COLO829 (cell line): ENCODE measurements around the gene MPG.
"Not testable (repeated sequence)": the region's sequence is repeated elsewhere in the genome, so short reads cannot be mapped to it uniquely, and the experiment has no call there.

ENCODE experiments used
- DNase-seq: peaks from one replicate; pipeline ENCODE4 v3.0.0; 2012; ENCODE audit warnings: low spot score

Gene MPG

DNA sequence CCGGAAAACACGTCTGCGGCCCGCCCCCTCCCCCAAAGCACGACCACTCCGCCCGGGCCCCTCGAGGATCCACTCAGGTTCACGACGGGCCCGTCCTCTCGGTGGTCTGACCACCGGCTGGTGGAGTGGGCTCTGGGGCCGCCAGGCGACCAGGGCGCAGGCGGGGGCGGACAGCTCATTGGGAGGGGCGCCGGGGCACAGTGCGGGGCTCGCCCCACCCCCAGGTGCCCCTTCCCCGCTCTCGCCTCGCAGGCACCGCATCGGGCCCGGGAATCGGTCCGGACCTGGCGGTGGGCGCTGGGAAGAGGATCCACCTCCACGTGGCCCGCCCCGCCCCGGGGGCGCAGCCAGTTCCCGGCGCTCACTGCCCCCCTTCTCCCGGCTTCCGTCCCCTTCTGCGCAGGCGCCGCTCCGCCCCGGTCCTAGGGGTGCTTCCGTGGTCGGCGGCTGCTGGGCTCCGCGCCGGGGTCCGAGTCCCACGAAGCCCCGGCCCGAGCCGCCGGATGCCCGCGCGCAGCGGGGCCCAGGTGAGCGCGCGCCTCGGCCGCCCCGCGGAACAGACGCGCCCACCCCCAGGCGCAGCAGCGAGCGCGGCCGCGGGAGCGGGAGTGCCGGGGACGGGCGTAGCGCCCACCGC is at the start of gene MPG:
MPG (plus strand) TSS at position 419 of the 637 bp plus-strand sequence; CDS start at position 504, 85 bp downstream.
- peak; percentile 94 for DNase-seq

DNA sequence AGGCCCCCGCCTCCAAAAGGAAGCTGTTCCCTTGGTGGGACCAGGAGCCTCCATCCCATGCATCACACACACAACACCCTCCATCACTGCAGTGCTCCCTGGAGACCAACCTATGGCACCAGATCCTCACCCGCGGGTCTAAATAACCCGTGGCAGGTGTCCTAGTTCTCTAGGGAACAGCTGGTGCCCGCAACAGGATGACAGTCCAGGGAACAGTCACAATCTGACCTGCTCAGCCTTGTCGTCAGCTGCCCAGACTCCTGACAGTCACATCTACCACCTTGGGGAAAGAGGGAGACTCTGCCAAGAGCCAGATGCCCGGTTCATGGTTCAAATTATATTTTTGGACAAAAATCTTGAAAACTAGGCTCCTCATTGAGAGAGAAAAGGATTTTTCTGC is 47.4 kb upstream of the MPG start:
- not testable (repeated sequence) for DNase-seq

GRCh38 chr16:33154-33876 is 44.7 kb upstream of the MPG start:
- DNase-seq = not testable (repeated sequence)

GRCh38 chr16:33877-34647 is 44.0 kb upstream of the MPG start:
- DNase-seq = no peak

DNA sequence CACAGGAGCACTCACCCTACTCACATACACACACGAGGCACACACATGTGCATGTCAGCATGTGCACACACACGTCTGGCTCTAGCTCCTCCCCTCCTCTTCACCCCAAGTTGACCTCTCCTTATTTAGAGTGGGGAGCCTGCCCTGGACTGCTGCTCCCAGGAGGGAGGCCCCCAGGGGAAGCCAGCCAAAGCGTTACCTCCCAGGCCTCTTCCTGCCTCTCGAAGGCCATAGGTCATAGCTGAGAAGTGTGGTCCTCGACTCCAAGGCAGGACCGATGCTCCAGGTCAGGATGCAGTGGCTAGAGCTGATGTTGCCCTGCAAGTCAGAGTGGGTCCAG is 43.4 kb upstream of the MPG start:
- no peak for DNase-seq

DNA sequence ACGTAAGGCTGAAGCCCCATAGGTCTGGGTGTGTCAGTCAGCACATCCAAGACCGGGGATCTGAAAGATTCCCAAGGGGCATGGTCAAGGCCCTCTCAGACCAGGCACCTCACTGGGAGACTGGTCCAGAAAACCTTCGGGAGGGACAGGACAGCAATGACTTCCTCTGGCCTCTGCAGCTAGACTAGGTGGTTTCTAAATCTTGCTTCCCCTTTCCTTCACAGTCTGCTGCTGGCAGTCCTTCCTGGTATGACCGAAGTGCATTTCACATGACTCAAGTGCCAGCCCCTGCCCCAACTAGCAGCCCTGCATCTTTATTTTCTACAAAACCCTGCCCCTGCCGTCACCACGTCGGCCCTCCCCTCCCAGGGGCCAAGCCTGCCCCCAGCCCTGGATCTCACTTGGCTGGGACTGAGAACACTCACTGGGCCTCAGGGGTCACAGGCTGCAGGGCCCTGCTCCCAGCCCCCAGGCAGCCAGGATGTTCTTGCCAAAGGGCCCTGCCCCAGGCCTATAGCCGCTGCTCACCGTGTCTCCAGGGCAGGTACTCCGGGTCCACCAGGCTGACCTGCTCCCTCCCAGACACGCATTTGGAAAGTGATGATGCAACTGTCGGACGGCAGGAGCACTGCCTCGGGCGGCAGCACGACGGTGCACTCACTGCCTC is 42.9 kb upstream of the MPG start:
- no peak for DNase-seq

GRCh38 chr16:35678-36305 is 42.2 kb upstream of the MPG start:
- no peak for DNase-seq

DNA sequence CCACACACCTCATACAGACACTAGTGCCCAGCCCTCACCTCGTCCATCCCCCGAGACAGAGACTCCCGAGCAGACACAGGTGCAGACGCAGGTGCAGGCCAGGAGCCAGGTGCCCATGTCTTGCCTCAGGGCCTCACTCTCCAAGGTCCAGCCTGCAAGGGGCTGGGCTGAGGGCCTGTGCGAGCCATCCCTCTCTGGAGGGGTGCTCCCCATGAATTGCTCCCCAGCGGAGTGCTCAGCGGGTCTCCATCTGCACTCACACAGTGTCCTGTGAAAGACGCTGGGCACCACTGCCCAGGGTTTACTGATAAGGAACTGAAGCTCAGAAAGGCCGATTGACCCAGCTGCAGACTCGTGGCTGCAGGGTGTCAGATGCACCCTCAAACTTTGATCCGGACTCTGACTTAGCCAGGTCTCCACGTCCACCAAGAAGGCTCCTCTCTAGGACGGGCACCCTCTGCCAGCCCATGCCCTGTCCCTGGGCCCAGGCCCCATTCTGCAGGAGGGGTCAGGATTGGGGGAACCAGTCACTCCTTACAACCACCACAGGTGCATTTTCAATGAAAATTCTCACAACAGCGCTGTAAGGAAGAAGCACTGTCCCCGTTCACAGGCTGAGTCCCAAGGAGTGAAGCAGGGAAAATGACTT is 41.6 kb upstream of the MPG start:
- no peak for DNase-seq

- DNase-seq = no peak
These were observed 40.5 kb upstream of the MPG start for GRCh38 chr16:37511-37910.

- DNase-seq = not testable (repeated sequence)
These were observed 39.8 kb upstream of the MPG start for GRCh38 chr16:38206-38605.

DNA sequence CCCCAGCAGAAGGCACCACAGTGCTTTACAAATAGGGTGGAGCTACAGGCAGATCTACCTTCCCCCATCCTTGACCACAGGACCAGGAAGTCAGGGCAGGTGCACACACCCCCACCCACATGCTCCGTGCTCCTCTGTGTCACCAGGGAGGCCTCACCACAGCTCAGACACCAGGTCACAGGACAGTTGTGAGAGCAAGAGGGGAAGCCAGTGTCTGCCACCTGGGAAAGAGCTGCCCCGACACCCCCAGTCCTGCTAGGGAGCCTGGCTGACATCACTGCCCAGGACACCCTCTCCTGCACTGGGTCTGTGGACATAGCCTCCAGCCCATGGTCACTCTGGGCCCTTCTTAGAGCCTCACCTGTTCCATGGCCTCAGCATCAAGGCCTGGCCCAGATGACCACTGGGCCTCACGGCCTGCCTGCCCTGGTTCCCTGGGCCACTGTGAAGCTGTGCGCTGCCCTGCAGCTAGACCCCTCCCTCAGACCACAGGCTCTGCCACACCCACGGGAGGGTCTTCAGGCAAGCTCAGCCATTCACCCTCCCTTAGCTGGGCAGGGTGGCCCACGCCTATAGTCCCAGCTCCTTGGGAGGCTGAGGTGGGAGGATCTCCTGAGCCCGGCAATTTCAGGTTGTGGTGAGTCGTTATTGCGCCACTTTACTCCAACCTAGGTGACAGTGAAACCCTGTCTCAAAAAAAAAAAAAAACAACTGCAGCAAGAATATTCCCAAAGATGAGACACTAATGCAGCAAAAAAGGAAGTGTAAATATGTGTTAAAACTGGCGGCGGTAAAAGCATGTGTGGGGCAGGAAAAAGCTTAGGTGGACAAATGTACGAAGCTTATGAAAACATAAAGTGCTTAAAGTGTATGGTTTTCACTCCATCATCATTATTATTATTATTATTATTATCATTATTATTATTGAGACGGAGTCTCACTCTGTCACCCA is 38.8 kb upstream of the MPG start:
- no peak for DNase-seq

GRCh38 chr16:41439-42068 is 36.5 kb upstream of the MPG start:
- no peak for DNase-seq

DNA sequence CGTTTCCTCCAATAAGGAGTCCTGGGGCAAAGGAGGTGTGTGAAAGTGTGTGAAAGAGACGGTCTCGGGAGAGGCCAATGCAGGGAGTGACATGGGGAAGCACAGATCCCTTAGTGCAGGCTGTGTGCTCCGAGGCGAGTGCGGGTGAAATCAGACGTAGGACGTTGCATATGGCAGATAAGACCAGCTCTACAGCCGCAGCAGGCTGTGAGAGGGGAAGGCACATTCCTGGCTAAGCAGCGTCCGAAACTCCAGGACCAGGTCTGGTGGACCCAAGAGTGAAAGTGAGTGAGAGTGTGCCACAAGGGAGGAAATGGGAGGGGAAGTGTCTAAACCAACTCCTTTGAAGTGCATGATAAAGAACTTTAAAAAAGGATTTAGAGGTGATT is 36.0 kb upstream of the MPG start:
- DNase-seq = no peak

- DNase-seq = no peak
These were observed 35.3 kb upstream of the MPG start for GRCh38 chr16:42691-43090.

DNA sequence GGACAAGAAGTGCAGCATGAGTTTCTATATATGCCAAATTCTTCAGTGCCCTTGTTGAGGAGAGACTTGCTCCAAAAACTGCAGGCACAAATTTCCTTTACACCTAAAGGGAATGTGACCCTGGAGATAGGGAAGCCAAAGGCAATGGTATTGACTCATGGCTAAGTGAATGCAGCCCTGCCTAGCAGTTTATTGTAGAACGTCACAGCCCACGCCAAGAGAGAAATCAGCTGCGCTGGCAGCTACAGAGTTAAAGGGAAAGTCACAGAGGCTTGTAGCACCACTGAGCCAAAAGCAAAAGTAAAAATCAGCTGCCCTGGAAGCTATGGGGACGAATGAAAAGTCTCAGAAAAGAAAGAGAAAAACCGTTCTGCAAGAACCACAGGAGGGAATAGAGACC is 34.7 kb upstream of the MPG start:
- DNase-seq = no peak

GRCh38 chr16:44655-45054 is 33.4 kb upstream of the MPG start:
- DNase-seq = no peak

DNA sequence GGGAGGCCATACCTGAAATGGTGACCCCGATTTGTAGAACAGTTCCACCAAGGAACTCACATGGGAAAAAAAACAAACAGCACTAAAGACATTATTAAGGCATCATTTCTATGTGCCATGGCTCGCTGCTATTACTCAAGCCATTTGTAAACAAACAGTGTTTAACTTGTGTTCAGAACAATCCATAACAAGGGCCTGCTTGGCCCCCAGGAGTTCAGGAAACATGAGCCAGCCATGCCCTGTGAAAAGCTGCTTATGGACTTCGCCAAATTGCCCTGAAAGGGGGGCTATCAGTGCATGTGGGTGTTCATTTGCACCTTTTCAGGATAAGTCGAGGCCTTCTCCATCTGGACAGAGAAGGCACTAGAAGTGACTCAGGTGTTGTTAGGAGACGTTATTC is 32.6 kb upstream of the MPG start:
- DNase-seq = no peak

DNA sequence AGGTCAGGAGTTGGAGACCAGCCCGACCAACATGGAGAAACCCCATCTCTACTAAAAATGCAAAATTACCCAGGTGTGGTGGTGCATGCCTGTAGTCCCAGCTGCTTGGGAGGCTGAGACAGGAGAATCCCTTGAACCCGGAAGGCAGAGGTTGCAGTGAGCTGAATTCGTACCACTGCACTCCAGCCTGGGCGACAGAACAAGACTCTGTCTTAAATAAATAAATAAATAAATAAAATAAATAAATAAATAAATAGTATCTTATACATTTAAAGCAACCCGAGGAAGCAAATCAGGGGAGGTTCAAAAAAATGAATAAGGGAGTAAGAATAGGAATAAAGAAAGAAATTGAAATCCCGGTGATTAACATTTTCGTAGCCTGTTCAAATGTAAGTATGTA is 31.5 kb upstream of the MPG start:
- DNase-seq = not testable (repeated sequence)

DNA sequence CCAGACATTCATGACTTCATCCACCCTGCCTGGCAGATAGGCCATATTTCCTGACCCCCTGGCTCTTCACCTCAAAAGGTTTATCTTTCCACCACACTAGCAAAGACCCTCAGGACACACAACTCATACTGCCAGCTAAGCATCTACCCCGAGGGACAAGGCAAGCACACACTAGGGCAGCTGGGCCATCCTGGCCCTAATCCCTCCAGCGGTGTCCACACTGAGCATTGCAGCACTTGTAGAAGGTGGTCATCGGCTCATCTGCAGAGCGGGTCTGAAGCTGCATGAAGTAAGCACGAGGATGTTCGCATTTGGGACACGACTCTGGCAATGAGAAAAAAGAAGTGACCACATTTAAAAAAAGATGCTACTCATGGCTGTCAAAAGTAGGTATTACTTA is 30.8 kb upstream of the MPG start:
- no peak for DNase-seq
